HG03342 (cell line): ENCODE data around the gene RASD1.

Experiments
- ATAC-seq: cut with Tn5 transposase; IDR thresholded peaks from one replicate; pipeline ENCODE4 v1.9.1; 2021; ENCODE audit warnings: mild to moderate bottlenecking, moderate library complexity; ENCODE audit not compliant: unreplicated experiment

RASD1 gene, protein sequence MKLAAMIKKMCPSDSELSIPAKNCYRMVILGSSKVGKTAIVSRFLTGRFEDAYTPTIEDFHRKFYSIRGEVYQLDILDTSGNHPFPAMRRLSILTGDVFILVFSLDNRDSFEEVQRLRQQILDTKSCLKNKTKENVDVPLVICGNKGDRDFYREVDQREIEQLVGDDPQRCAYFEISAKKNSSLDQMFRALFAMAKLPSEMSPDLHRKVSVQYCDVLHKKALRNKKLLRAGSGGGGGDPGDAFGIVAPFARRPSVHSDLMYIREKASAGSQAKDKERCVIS

DNA sequence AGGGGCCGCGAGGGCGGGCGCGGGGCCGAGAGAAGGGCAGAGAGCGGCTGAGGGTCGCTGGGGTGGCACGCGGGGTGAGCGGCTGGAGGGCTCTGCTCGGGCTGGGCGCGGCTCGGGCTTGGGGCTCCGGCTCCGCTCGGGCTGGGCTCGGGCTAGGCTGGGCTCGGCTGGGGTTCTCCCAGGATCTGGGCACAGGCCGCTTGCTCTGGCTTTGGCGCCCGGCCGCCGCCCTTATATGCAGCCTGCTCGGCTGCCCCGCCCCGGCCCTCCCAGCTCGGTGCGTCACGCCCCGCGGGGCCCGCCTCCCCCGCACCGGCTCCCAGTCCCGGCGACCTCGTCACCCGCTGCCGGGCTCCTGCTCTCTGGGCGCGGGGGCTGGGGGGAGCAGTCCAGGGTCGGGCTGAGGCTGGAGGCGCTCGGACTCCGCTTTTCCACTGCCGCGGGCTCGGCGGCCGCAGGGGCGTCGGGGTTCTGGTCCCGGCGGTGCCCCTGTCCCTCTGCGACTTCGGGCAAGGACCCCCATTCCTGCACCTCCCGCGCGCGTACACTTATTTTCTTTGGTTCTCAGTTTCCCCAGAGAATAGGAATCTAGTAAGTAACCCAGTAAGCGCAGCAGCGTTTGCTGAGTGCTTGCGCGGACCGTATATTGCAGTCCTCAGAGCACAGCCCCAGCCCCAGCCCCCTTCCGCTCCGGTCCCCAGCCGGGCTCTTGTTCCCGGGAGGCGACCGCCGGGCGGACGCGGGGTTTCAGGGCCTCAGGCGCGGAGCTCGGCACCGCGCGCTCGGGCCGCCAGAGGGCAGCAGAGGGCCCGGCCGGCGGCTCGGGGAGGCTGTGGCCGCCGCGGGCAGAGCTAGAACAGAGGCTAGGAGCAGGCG, at the start of gene RASD1:
RASD1 (minus strand) TSS at position 207 of the 876 bp plus-strand sequence. CDS start 214 bp downstream, outside the sequence.
- ATAC-seq = peak; percentile 70

DNA sequence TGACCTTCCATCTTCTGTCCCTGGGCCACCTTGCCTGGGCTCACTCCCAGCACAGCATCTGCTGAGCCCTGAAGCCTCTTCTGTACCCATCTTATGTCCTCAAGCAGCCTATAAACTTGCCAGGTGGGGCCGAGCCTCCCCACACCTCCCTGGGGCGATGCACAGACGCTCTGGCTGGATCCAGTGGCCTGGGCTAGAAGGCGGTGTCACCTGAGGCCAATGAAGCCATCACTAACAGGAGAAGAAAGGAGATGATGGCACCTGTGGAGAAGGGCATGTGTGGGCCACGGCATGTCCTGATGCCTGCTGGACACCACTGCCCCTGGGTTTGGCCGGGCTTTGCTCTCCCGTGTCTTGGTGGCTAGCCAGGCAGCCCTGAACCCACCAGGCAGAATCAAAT, 49.8 kb upstream of the RASD1 start:
- ATAC-seq = no peak

DNA sequence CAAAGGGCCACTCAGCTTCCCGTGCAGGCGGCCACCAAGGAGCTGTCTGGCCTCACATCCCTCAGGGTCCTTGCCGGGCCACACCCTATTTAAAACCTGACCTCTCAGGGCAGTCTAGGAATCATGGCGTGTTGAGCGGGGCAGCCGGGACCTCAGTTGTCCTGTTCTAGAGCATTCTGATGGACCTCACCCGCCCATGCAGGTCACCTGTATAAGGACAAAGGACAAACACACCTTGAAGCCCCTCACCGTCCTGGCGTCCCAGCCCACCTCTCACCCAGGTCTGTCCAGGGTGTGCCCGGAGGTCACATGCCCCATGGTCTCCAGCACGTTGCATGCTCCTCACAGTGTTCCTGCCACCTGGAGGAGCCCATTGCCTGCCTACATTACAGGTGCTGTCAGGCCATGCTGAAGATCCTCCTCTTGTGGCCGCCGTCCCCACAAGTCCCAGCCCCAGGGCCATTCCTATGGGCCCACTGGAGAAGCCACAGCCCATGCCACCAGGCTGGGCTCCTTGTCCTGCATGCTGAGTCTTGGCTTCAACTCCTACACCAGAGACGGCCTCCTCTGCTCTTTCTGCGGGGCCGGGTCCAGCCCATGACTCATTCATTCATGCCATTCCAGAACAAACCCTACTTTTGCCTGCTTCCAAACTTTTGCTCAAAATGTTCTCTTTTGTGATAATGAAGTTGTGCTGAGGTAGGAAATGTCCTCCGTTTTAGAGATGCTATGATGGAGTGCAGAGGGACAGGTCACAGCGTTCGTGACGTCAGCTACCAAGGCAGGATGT, 49.0 kb upstream of the RASD1 start:
- ATAC-seq = no peak

DNA sequence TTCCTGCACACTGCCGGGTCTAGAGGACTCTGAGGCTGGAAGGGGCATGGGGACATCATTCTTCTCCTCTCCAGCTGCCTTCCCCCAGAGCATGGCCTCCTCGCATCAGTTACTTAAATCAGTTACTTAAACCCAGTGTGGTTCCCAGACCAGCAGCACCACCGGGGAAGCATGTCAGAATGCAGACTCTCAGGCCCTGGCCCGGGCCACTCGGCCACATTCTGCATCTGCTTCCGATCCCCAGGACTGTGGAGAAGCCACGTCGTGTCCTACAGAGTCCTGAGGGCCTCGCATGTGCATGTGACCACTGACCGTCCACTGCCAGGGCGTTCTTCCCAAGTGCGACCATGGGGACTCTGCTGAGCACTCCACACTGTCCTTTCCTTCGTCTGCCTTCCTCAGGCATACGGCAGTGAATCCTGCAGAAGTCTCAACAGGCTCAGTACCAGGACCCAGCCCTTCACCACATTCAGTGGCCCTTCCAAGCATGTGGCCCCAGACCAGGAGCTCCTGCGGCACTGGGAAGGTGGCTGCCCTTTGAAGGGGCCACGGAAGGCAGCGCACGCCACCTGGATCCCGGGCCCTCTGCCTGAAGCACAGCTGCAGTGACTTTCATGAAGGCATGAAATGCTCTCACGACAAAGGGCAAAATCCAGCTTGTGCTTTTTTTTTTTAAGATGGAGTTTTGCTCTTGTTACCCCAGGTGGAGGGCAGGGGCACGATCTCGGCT, 46.9 kb upstream of the RASD1 start:
- no peak for ATAC-seq

DNA sequence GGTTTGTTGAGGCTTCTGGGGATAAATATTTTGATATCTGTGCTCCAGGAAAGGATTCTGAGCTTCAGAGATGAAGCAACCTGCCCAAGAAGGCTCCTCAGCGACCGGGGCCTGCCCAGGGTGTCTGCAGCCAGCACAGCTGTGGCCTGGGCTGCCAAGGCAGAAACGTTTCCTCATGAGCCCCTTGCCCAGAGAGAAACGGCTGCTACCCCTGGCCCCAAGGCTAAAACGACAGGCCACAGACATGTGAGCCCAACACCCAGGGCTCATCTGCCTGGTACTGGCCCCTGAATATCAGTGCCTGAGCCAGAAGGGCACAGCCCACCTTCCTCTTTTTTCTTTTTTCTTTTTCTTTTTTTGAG, 45.4 kb upstream of the RASD1 start:
- no peak for ATAC-seq

DNA sequence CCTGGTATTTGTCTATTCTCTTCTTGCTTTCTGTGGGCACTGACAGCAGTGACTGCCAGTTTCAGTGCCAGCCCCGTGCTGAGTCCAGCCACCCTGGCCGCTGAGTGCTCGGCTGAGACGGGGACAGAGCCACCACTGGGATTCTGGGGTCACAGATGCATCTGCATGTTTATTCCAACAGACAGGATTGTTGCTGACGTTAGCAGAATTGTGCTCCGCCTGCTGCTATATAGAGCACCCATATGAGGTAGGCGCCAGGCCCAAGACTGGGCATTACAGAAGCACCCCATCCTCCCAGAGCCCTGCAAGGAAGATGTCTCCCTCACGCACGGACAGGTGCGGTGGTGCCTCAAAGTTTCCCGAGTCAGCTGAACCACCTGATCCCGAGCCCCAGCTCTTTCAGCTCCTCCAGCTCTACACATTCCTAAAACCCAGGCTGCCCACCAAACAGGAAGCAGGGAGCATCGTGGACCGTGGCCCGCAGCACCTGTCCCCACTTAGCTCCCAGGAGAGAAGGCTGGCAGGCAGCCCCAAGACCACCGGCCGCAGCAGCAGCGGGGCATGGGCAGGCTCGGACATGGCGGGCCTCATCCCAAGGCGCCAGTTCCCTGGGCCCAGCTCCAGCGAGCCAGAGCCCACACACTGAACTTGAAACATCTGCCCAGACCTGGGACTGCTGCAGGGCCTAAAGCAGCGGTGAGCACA, 44.9 kb upstream of the RASD1 start:
- no peak for ATAC-seq

DNA sequence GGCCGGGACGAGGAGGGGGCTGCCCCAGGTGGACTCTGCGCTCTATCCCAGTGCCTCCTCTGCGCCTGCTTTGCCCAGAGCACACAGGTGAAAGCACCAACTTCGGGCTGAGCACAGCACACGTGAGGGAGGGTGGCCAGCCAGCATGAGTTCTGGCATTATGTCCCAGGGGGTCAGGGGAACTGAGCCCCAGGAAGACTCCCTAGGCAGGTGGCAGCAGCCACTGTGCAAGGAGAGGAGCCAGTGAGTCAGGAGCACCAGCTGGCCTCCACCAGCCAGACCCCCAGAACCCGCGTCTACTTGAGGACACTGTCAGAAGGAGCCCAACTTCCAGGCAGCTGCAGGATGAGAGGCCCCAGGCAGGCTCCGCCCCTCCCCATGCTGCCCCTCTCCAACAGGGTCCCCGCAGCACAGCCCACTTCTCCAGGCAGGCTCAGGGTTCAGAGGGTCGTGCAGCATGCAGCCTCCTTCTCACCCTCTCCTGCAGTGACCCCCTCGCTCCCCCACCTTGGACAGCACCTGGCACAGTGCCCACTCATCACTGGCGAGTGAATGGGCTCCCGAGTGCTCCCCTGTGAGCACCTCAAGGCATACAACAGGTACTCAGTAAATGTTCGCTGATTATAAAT, 44.2 kb upstream of the RASD1 start:
- ATAC-seq = no peak

DNA sequence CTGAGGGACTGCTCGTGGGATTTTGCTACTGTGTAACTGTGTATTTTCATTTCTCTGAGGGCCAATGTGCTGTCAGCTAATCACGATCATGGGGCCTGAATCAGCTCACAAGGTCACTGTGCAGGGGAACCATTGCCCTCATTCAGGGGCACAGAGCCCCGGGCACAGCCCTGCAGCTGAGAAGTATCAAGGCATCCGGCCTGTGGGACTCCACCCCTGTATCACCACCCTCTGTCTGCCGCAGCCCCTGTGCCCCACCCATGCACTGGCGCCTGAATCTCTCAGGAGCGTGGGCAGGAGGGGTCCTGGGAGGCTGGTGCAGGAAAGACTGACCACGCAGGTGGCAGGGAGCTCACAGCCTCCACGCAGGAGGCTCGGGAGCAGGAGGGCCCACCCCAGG, 43.4 kb upstream of the RASD1 start:
- ATAC-seq = no peak

DNA sequence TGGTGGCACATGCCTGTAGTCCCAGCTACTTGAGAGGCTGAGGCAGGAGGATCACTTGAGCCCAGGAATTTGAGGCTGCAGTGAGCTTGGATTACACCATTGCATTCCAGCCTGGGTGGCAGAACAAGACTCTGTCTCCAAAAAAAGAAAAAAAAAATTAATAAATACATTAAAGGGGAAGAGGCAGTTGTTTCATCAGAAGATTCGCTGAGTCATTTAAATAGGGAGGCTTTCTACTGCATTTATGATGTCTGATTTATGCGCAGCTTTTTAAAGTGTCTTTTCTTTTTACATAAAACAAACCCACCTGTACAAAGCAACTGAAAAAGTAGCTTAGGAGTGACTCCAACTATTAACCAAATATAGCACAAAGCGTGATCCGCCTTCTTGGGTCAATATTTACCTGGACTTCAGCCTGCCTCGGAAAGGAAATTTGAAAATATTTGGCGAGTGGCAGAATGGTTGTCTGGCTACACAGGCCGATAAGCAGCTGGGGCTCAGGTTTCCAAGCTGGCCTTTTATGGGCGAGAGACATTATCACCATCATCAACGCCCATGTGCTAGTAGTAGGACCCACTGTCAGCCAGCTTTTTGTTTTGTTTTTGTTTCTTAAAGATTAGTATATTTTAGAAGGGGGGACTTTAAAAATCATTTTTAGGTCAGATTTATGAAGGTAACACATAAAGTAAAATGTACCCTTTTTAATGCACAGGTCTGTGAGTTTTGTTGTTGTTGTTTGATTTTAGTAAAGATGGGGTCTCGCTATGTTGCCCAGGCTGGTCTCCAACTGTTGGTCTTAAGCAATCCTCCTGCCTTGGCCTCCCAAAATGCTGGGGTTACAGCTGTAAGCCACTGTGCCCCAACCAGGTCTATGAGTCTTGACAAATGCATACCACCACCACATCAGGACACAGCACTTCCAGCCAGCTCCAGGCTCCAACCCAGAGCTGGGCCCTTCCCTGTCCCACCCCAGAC, 42.5 kb upstream of the RASD1 start:
- ATAC-seq = no peak

DNA sequence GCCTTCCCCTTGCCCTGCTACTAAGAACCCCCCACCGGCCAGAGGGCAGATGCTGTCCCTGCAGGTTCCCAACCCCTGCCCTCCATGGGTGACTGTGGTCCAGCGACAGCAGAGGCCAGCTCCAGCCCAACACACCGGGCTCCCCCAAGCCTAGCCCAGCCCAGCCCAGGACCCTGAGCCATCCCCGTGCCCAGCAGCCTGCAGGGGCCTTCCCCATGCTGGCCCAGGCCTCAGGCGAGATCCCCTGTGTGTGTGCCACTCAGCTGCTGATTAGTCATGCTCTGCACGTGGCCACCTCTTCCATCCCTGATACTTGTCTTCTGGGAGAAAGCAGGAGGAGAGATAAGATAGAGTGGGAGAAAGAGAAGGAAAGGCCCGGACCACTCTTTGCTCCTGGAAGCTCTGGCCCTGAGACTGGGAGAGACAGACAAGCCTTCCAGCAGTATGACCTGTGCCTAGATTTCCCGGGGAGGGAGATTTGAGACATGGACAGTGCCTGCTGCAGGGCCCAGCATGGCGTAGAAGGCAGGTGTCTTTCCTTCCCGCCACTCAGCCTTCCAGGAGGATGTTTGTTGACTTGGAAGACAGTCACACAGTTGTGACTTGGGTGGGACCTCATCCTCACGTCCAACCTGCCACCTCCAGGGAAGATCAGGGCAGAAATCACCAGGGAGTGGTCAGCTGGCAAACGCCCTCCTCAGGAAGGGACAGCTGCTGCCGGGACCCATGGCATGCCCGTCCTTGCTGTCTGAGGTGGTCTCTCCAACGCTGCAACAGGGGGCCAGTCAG, 41.3 kb upstream of the RASD1 start:
- no peak for ATAC-seq

DNA sequence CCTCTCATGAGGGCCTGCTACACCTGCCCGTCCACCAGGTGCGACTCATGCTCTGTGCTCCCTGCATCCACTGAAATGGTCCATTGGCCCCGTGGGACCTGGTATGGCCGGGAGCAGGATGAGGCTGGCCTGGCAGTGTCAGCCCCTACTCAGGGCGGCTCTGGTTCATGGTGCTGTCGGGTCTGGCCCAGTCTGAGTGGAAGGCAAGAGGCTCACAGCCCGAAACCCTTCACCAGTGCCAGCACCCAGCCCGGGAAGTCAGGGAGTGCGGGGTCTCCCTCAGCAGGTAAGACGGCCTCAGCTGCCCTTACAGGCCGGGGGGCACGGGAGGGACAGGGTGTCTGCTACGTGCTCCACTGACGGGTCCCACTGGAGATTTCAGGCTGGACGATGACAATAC, 40.5 kb upstream of the RASD1 start:
- ATAC-seq = no peak

DNA sequence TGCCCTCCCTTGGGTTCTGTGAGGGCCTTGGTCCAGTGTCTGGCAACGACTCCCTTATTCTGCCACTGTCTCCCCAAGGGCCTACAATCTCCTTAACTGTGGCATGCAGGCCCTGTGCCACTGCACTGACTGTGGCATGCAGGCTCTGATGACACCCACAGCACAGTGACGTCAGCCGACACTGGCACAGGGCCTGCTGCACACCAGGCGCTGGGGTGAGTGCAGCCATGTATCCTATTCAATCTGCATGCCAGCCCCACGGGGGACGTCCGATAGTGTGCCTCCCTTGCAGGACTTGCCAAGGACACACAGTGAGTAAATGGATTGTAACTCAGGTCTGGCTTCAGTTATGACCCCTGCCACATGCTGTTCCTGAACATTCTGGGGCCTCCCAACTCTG, 39.8 kb upstream of the RASD1 start:
- no peak for ATAC-seq

DNA sequence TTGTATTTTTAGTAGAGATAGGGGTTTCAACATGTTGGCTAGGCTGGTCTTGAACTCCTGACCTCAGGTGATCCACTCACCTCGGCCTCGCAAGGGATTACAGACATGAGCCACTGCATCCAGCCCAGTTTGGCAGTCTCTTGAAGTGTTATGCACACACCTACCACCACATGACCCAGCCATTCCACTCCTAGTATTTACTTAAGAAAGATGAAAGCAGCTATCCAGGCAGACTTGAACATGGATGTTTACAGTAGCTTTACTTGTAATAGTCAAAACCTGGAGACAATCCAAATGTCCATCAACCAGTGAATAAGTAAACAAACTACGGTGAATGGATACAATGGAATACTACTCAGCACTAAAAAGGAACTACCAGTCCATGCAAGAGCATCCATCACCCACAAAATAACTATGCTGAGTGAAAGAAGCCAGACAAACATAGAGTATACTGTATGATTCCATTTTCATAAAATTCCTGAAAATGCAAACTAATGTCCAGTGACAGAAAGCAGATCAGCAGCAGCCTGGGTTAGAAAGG, 37.8 kb upstream of the RASD1 start:
- ATAC-seq = no peak

DNA sequence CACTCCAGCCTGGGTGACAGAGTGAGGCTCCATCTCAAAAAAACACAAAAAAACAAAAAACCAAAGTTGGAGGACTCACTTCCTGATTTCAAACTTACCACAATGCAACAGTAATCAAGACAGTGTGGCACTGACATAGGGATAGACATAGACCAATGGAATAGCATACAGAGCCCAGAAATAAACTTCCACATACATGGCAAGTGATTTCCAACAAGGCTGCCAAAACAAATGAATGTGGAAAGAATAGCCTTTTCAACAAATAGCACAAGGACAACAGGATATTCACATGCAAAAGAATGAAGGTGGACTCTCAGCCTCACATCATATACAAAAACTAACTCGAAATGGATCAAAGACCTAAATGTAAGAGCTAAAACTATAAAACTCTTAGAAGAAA, 36.8 kb upstream of the RASD1 start:
- ATAC-seq = no peak

DNA sequence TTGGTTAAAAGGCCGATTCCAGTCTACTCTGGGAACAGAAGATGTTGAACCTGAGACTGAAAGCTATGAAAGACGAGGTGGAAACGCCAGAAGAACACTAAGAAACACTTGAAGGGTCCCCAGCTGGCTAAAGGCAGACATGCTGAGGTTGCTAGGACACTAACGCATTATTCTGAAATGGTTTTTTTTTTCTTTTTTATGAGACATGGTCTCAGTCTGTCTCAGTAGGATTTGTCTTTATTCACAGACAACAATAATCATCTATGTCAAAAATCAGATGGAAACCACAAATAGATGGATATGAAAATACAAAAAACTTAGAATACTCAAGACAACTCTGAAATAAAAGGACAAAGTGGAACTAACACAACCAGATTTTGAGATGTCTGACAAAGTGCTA, 35.0 kb upstream of the RASD1 start:
- ATAC-seq = no peak

DNA sequence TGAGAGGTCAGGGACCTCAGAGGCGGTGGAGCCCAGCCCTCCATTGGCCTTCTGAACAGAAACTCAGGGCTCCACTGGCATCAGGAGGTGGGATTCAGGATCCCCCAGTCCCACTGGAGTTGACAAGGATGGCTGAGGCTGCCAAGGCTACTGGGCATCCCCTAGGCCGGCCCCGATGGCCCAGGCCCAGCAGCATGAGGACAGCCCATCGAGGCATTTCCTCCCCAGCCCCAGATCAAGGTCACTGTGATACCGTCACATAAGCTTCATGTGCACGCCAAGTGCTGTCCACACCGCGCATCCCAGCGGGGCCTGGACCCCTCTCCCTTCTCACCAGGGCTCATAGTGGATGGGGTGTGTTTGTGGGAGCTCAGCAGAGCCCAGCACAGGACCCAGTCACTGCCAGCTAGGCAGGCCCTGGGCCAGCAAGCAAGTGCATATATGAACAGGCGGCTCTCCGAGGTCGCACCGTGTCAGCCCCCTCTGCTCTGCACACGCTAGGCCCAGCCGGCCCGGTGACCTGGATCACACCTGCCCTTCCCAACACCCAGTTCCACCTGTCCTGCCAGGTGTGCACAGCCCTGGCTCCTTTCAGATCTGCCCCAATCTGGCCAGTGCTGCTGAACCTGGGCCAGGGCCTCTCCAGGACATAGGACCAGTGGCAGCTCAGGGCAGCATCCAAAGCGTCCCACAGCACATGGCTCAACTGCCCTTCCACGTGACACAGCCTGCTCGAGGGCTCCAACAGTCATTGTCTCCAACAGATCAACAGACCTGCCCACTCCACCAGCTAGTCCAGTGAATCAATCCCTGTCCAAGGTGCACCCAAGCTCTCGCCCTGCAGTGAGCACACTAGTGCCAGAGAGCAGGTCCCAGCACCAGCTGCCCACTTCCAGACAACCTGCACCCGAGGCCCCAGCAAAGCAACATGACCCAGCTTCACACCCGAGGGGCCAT, 32.8 kb upstream of the RASD1 start:
- no peak for ATAC-seq
